ENCODE measurements around the gene TMEM183A. TPM values are rescaled to one million over a fixed set of nuclear protein-coding genes. Genes with fewer than 3 reads are reported as not detected.

Gene TMEM183A
- total RNA-seq, 1 donor from 2014 or later, result 74.3 TPM

GRCh38 chr1:203066965-203067364 lies 59.8 kb downstream of the TMEM183A start:
- Mint-ChIP-seq H3K27ac (no peak overlapping the region), H3K36me3 (ENCODE audit: insufficient read depth) (no peaks in the 10 kb centered on the region), H3K4me1 (ENCODE audit: low read depth) (no peaks in the 10 kb centered on the region), H3K27me3 (peaks cover 41% of the 10 kb centered on the region), H3K4me3 (ENCODE audit: low read depth) (no peak overlapping the region), H3K9me3 (ENCODE audit: low read depth) (no peaks in the 10 kb centered on the region)
- no peak for TF ChIP-seq CTCF (IDR thresholded peaks at IDR 0.05; ENCODE audit: unreplicated experiment)
- DNase-seq (ENCODE audit: low spot score, unreplicated experiment), result no peak

GRCh38 chr1:203069030-203069747 lies 62.0 kb downstream of the TMEM183A start:
- DNase-seq (ENCODE audit: low spot score, unreplicated experiment), result no peak
- Mint-ChIP-seq H3K4me1 (ENCODE audit: low read depth) (no peaks in the 10 kb centered on the region), H3K36me3 (ENCODE audit: insufficient read depth) (no peaks in the 10 kb centered on the region), H3K27me3 (peaks cover 57% of the 10 kb centered on the region), H3K4me3 (ENCODE audit: low read depth) (no peak overlapping the region), H3K27ac (no peak overlapping the region), H3K9me3 (ENCODE audit: low read depth) (no peaks in the 10 kb centered on the region)
- no peak for TF ChIP-seq CTCF (IDR thresholded peaks at IDR 0.05; ENCODE audit: unreplicated experiment)

- no peak for TF ChIP-seq CTCF (IDR thresholded peaks at IDR 0.05; ENCODE audit: unreplicated experiment)
- H3K4me3 Mint-ChIP-seq (ENCODE audit: low read depth), result no peak overlapping the region
- H3K4me1 Mint-ChIP-seq (ENCODE audit: low read depth), result peaks cover 3% of the 10 kb centered on the region
- DNase-seq (ENCODE audit: low spot score, unreplicated experiment), result no peak
- H3K27me3 Mint-ChIP-seq, result peaks cover 65% of the 10 kb centered on the region
- H3K9me3 Mint-ChIP-seq (ENCODE audit: low read depth), result no peaks in the 10 kb centered on the region
- no peaks in the 10 kb centered on the region for H3K36me3 Mint-ChIP-seq (ENCODE audit: insufficient read depth)
- H3K27ac Mint-ChIP-seq, result no peak overlapping the region
Observed at GRCh38 chr1:203072002-203072602, 64.9 kb downstream of the TMEM183A start.

- DNase-seq (ENCODE audit: low spot score, unreplicated experiment), result no peak
- H3K4me1 Mint-ChIP-seq (ENCODE audit: low read depth), result peaks cover 3% of the 10 kb centered on the region
- no peak for TF ChIP-seq CTCF (IDR thresholded peaks at IDR 0.05; ENCODE audit: unreplicated experiment)
- peaks cover 66% of the 10 kb centered on the region for H3K27me3 Mint-ChIP-seq
- no peaks in the 10 kb centered on the region for H3K36me3 Mint-ChIP-seq (ENCODE audit: insufficient read depth)
- H3K9me3 Mint-ChIP-seq (ENCODE audit: low read depth), result no peaks in the 10 kb centered on the region
- H3K27ac Mint-ChIP-seq, result no peak overlapping the region
- H3K4me3 Mint-ChIP-seq (ENCODE audit: low read depth), result no peak overlapping the region
Observed at GRCh38 chr1:203072911-203073310, 65.7 kb downstream of the TMEM183A start.

DNA sequence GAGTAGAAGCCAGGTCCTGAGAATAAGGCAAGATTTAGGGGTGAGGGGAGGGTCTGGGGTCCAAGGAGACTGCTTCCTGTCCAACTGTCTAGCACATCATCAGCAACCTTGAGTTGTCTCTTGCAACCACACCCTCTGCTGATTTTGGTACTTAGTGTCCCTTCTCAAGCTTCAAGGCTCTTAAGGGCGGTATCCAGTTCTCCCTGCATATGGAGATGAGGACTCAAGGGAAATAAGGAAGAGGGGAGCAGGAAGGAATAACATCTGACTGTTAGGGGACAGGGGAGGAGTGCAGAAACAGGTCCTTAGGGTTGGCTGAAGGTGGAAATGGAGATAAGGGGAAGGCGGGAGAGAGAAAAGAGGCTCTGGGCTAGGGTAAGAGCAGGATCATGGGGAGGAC lies 66.3 kb downstream of the TMEM183A start:
- H3K9me3 Mint-ChIP-seq (ENCODE audit: low read depth), result no peaks in the 10 kb centered on the region
- H3K4me3 Mint-ChIP-seq (ENCODE audit: low read depth), result no peak overlapping the region
- TF ChIP-seq CTCF (IDR thresholded peaks at IDR 0.05; ENCODE audit: unreplicated experiment), result no peak
- peaks cover 3% of the 10 kb centered on the region for H3K4me1 Mint-ChIP-seq (ENCODE audit: low read depth)
- no peak overlapping the region for H3K27ac Mint-ChIP-seq
- DNase-seq (ENCODE audit: low spot score, unreplicated experiment), result no peak
- H3K27me3 Mint-ChIP-seq, result peaks cover 70% of the 10 kb centered on the region
- no peaks in the 10 kb centered on the region for H3K36me3 Mint-ChIP-seq (ENCODE audit: insufficient read depth)

Other genes starting within 250 kb of the TMEM183A start
- gene KDM5B, start 199.0 kb upstream of the TMEM183A start, total RNA-seq, result 312 and 316 TPM in 2 replicates
- 5.6 and 5.7 TPM in 2 replicates for gene PCAT6, start 196.4 kb upstream of the TMEM183A start, total RNA-seq
- 9.7 and 10.7 TPM in 2 replicates for gene RABIF, start 118.2 kb upstream of the TMEM183A start, total RNA-seq
- gene KLHL12, start 80.1 kb upstream of the TMEM183A start, total RNA-seq, result 32.3 and 34.1 TPM in 2 replicates
- gene ADIPOR1, start 49.1 kb upstream of the TMEM183A start, total RNA-seq, result 41.5 and 45.7 TPM in 2 replicates
- gene CYB5R1, start 40.1 kb upstream of the TMEM183A start, total RNA-seq, result 27.5 and 27.7 TPM in 2 replicates
- 0.87 and 1.2 TPM in 2 replicates for gene PPFIA4, start 19.1 kb downstream of the TMEM183A start, total RNA-seq
- not detected in 2 replicates for gene MYOG, start 78.6 kb downstream of the TMEM183A start, total RNA-seq
- 0.14 and 0.16 TPM in 2 replicates for gene ADORA1, start 120.4 kb downstream of the TMEM183A start, total RNA-seq
- not detected in 2 replicates for gene MYBPH, start 168.5 kb downstream of the TMEM183A start, total RNA-seq
- not detected in 2 replicates for gene CHI3L1, start 179.3 kb downstream of the TMEM183A start, total RNA-seq
- gene CHIT1, start 222.3 kb downstream of the TMEM183A start, total RNA-seq, result 0.14 and 0.95 TPM in 2 replicates